Smooth muscle cell of bladder (primary cell): ENCODE data around the gene KRTAP10-6. TPM values are rescaled to one million over a fixed set of nuclear protein-coding genes. Genes with fewer than 3 reads are reported as not detected.

ENCODE experiments used
- total RNA-seq: library from RNA; depleted of rRNA; stranded (reverse); fragments of >200 nt; gene quantifications from 2 replicates; pipeline ENCODE4 v1.2.3, GENCODE V29; 2014

The KRTAP10-6 gene
- not detected in 2 replicates for total RNA-seq

GRCh38 chr21:44592446-44593311 is at the start of gene KRTAP10-6:
KRTAP10-6 (minus strand) TSS chr21:44592505; CDS start chr21:44592484, 21 bp downstream.

GRCh38 chr21:44637018-44637850 is 44.9 kb upstream of the KRTAP10-6 start, which contains the start of gene KRTAP10-10:
KRTAP10-10 (plus strand) TSS chr21:44637356; CDS start chr21:44637418, 62 bp downstream.

GRCh38 chr21:44626673-44627143 is 34.4 kb upstream of the KRTAP10-6 start, which contains the start of gene KRTAP10-9:
KRTAP10-9 (plus strand) TSS chr21:44627093; CDS start chr21:44627172, 79 bp downstream.

GRCh38 chr21:44612029-44612486 is 19.8 kb upstream of the KRTAP10-6 start, which contains the start of gene KRTAP10-8:
KRTAP10-8 (plus strand) TSS chr21:44612079; CDS start chr21:44612101, 22 bp downstream.

GRCh38 chr21:44600118-44600978 is 8.0 kb upstream of the KRTAP10-6 start, which contains the start of gene KRTAP10-7:
KRTAP10-7 (plus strand) TSS chr21:44600597; CDS start chr21:44600622, 25 bp downstream.

GRCh38 chr21:44580231-44580821 is 12.0 kb downstream of the KRTAP10-6 start, which contains the start of gene KRTAP10-5:
KRTAP10-5 (minus strand) TSS chr21:44580604; CDS start chr21:44580578, 26 bp downstream.

GRCh38 chr21:44573630-44574456 is 18.5 kb downstream of the KRTAP10-6 start, which contains the start of gene KRTAP10-4:
KRTAP10-4 (plus strand) TSS chr21:44573729; CDS start chr21:44573759, 30 bp downstream.

GRCh38 chr21:44558695-44559094 is 33.6 kb downstream of the KRTAP10-6 start, which contains the start of gene KRTAP10-3:
KRTAP10-3 (minus strand) TSS chr21:44558795; CDS start chr21:44558715, 80 bp downstream.

GRCh38 chr21:44551340-44551961 is 40.9 kb downstream of the KRTAP10-6 start, which contains the start of gene KRTAP10-2:
KRTAP10-2 (minus strand) TSS chr21:44551505; CDS start chr21:44551458, 47 bp downstream.

Other genes with a start within 250 kb of the KRTAP10-6 start
- gene TRPM2, start 238.9 kb downstream of the KRTAP10-6 start, total RNA-seq, result under 0.01 TPM in 2 replicates
- gene LRRC3, start 137.0 kb downstream of the KRTAP10-6 start, total RNA-seq, result under 0.01 and 0.14 TPM in 2 replicates
- not detected in 2 replicates for gene KRTAP10-1, start 52.3 kb downstream of the KRTAP10-6 start, total RNA-seq
- gene KRTAP10-2, start 41.0 kb downstream of the KRTAP10-6 start, total RNA-seq, result not detected in 2 replicates
- not detected in 2 replicates for gene KRTAP10-3, start 33.7 kb downstream of the KRTAP10-6 start, total RNA-seq
- not detected in 2 replicates for gene KRTAP10-4, start 18.8 kb downstream of the KRTAP10-6 start, total RNA-seq
- gene KRTAP10-5, start 11.9 kb downstream of the KRTAP10-6 start, total RNA-seq, result not detected in 2 replicates
- not detected in 2 replicates for gene KRTAP10-7, start 8.1 kb upstream of the KRTAP10-6 start, total RNA-seq
- not detected in 2 replicates for gene KRTAP10-8, start 19.6 kb upstream of the KRTAP10-6 start, total RNA-seq
- gene KRTAP10-9, start 34.6 kb upstream of the KRTAP10-6 start, total RNA-seq, result not detected in 2 replicates
- gene KRTAP10-10, start 44.9 kb upstream of the KRTAP10-6 start, total RNA-seq, result not detected in 2 replicates
- gene KRTAP10-11, start 53.9 kb upstream of the KRTAP10-6 start, total RNA-seq, result not detected in 2 replicates
- not detected in 2 replicates for gene KRTAP12-4, start 62.2 kb upstream of the KRTAP10-6 start, total RNA-seq
- gene KRTAP12-3, start 65.4 kb upstream of the KRTAP10-6 start, total RNA-seq, result not detected in 2 replicates
- not detected in 2 replicates for gene KRTAP12-2, start 74.4 kb upstream of the KRTAP10-6 start, total RNA-seq
- gene KRTAP12-1, start 89.7 kb upstream of the KRTAP10-6 start, total RNA-seq, result not detected in 2 replicates
- not detected in 2 replicates for gene KRTAP10-12, start 104.7 kb upstream of the KRTAP10-6 start, total RNA-seq
- gene TSPEAR, start 119.1 kb upstream of the KRTAP10-6 start, total RNA-seq, result not detected in 2 replicates
- 45.4 and 85.0 TPM in 2 replicates for gene UBE2G2, start 209.3 kb upstream of the KRTAP10-6 start, total RNA-seq
- gene SUMO3, start 225.6 kb upstream of the KRTAP10-6 start, total RNA-seq, result 64.4 and 67.0 TPM in 2 replicates